ENCODE data around the gene RBM15. TPM values are rescaled to one million over a fixed set of nuclear protein-coding genes. Genes with fewer than 3 reads are reported as not detected.

Gene RBM15
- total RNA-seq, 1 experiment from 2014 or later = 36.1 TPM

DNA sequence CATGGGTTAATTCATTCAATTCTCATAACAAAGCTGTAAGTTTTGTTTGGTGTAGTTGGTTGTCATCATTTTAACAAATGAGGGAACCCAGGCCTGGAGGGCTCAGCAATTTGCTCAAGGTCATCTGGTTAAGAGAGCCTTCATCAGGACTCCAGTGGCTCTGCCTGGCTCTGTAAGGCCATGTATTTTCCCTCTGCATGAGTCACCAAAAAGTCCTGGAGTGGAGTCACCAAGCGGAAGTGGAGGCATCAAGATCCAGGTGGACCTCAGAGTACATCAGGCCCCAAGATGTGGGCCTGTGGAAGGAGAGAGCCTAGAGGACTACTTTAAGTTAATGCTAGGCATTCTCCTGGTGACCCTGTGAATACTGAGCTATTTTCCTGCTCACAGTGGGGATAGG lies 30.0 kb upstream of the RBM15 start:
- no peaks in the 10 kb centered on the region for H3K9me3 Mint-ChIP-seq (ENCODE audit: unreplicated experiment)
- Histone ChIP-seq H3K4me1 (no peaks in the 10 kb centered on the region), H3K9me3 (no peaks in the 10 kb centered on the region), H3K36me3 (ENCODE audit: control insufficient read depth, insufficient read depth, low read length) (no peaks in the 10 kb centered on the region), H3K27me3 (replicated peaks; ENCODE audit: control insufficient read depth, insufficient read depth, low read length) (no peaks in the 10 kb centered on the region), H3K4me3 (ENCODE audit: low read depth, low read length) (no peak overlapping the region)
- no TSS peak for BruUV-seq (replicated peaks)
- TF ChIP-seq, protein P1, sequence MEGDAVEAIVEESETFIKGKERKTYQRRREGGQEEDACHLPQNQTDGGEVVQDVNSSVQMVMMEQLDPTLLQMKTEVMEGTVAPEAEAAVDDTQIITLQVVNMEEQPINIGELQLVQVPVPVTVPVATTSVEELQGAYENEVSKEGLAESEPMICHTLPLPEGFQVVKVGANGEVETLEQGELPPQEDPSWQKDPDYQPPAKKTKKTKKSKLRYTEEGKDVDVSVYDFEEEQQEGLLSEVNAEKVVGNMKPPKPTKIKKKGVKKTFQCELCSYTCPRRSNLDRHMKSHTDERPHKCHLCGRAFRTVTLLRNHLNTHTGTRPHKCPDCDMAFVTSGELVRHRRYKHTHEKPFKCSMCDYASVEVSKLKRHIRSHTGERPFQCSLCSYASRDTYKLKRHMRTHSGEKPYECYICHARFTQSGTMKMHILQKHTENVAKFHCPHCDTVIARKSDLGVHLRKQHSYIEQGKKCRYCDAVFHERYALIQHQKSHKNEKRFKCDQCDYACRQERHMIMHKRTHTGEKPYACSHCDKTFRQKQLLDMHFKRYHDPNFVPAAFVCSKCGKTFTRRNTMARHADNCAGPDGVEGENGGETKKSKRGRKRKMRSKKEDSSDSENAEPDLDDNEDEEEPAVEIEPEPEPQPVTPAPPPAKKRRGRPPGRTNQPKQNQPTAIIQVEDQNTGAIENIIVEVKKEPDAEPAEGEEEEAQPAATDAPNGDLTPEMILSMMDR (IDR thresholded peaks at IDR 0.05; ENCODE audit: insufficient read depth in 1 of 2, low read depth in 1 of 2, low read length in 1 of 2, severe bottlenecking in 1 of 2, unreplicated experiment in 1 of 2) = no peak
- no peaks in the 10 kb centered on the region for H3K36me3 Mint-ChIP-seq (ENCODE audit: insufficient read depth, unreplicated experiment)
- ChIA-PET POLR2A (no interaction called here), CTCF (no interaction called here)
- H3K4me3 Mint-ChIP-seq (ENCODE audit: unreplicated experiment) = no peak overlapping the region
- H3K27me3 Mint-ChIP-seq (ENCODE audit: insufficient read depth, unreplicated experiment) = no peaks in the 10 kb centered on the region
- intact Hi-C loops (cut with micrococcal nuclease; ENCODE audit: unreplicated experiment) = no loop called here
- H3K27ac Mint-ChIP-seq (ENCODE audit: unreplicated experiment) = no peak overlapping the region
- DNase-seq = no peak
- no peaks in the 10 kb centered on the region for H3K4me1 Mint-ChIP-seq (ENCODE audit: low read depth, unreplicated experiment)

DNA sequence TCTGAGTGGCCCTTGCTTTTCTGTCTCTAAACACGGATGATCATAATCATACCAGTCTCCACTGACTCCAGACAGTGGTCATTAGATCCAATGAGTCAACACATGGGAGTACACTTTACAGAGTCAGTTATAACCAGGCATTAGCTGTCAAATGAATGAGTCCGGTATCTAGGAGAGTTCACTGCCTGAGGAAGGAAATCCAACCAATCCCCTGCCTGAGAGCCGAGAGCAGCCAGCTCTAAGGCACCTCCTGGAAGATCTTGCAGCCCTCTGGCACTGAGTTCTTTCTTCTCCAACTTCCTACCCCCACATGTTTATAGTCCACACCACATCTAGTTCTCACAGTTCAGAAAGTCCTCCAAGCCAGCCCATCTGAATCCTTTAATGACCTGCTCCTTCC lies 29.4 kb upstream of the RBM15 start:
- no peaks in the 10 kb centered on the region for H3K9me3 ChIP-seq
- H3K27me3 ChIP-seq (replicated peaks; ENCODE audit: control insufficient read depth, insufficient read depth, low read length) = no peaks in the 10 kb centered on the region
- no peaks in the 10 kb centered on the region for H3K36me3 Mint-ChIP-seq (ENCODE audit: insufficient read depth, unreplicated experiment)
- H3K27ac Mint-ChIP-seq (ENCODE audit: unreplicated experiment) = no peak overlapping the region
- H3K4me1 ChIP-seq = no peaks in the 10 kb centered on the region
- H3K27me3 Mint-ChIP-seq (ENCODE audit: insufficient read depth, unreplicated experiment) = no peaks in the 10 kb centered on the region
- no peak overlapping the region for H3K4me3 Mint-ChIP-seq (ENCODE audit: unreplicated experiment)
- H3K9me3 Mint-ChIP-seq (ENCODE audit: unreplicated experiment) = no peaks in the 10 kb centered on the region
- H3K4me3 ChIP-seq (ENCODE audit: low read depth, low read length) = no peak overlapping the region
- H3K4me1 Mint-ChIP-seq (ENCODE audit: low read depth, unreplicated experiment) = no peaks in the 10 kb centered on the region
- intact Hi-C loops (cut with micrococcal nuclease; ENCODE audit: unreplicated experiment) = no loop called here
- no peaks in the 10 kb centered on the region for H3K36me3 ChIP-seq (ENCODE audit: control insufficient read depth, insufficient read depth, low read length)
- ChIA-PET POLR2A (no interaction called here), CTCF (interaction anchor here (1.2 to 1.8 kb wide), 3 partner anchors 29 to 103 kb away, joined by 3 to 8 read pairs (median 3); no protein-coding TSS in a partner anchor)
- TF ChIP-seq, protein P1 (IDR thresholded peaks at IDR 0.05; ENCODE audit: insufficient read depth in 1 of 2, low read depth in 1 of 2, low read length in 1 of 2, severe bottlenecking in 1 of 2, unreplicated experiment in 1 of 2) = no peak
- BruUV-seq (replicated peaks) = no TSS peak
- no peak for DNase-seq

DNA sequence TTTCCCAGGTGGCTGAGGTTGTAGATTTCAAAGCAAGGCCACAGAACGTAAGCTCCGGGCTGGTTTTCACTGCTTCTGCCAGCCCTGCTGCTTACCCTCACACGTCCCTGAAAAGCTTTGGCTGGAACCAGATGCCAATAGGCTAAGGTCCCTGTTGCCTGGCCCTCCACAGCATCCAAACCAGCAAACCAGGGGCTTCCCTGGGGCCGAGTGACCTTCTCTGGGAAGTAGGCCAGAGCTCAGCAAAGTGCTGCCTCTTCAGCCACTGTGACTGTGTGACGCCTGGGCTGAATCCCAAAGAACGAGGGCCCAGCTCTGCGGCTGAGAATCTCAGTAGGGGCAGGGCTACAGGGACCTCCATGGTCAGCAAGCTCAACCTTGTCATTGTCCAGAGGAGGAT lies 28.9 kb upstream of the RBM15 start:
- Histone ChIP-seq H3K36me3 (ENCODE audit: control insufficient read depth, insufficient read depth, low read length) (no peaks in the 10 kb centered on the region), H3K4me3 (ENCODE audit: low read depth, low read length) (no peak overlapping the region), H3K4me1 (no peaks in the 10 kb centered on the region), H3K9me3 (no peaks in the 10 kb centered on the region), H3K27me3 (replicated peaks; ENCODE audit: control insufficient read depth, insufficient read depth, low read length) (no peaks in the 10 kb centered on the region)
- H3K27ac Mint-ChIP-seq (ENCODE audit: unreplicated experiment) = no peak overlapping the region
- no peaks in the 10 kb centered on the region for H3K9me3 Mint-ChIP-seq (ENCODE audit: unreplicated experiment)
- no peaks in the 10 kb centered on the region for H3K36me3 Mint-ChIP-seq (ENCODE audit: insufficient read depth, unreplicated experiment)
- no peak for DNase-seq
- ChIA-PET POLR2A (no interaction called here), CTCF (interaction anchor here (1.2 to 1.8 kb wide), 3 partner anchors 28 to 104 kb away, joined by 3 to 8 read pairs (median 3); no protein-coding TSS in a partner anchor)
- no peak overlapping the region for H3K4me3 Mint-ChIP-seq (ENCODE audit: unreplicated experiment)
- BruUV-seq (replicated peaks) = no TSS peak
- no peaks in the 10 kb centered on the region for H3K27me3 Mint-ChIP-seq (ENCODE audit: insufficient read depth, unreplicated experiment)
- TF ChIP-seq, protein P1 (IDR thresholded peaks at IDR 0.05; ENCODE audit: insufficient read depth in 1 of 2, low read depth in 1 of 2, low read length in 1 of 2, severe bottlenecking in 1 of 2, unreplicated experiment in 1 of 2) = no peak
- intact Hi-C loops (cut with micrococcal nuclease; ENCODE audit: unreplicated experiment) = no loop called here
- H3K4me1 Mint-ChIP-seq (ENCODE audit: low read depth, unreplicated experiment) = no peaks in the 10 kb centered on the region
